NCI-H774 (cell line): ENCODE measurements around the gene STAG3.

ENCODE experiments used
- DNase-seq: peaks from one replicate; lab custom pipeline; 2025; lab: John Stamatoyannopoulos, UW

The STAG3 gene

DNA sequence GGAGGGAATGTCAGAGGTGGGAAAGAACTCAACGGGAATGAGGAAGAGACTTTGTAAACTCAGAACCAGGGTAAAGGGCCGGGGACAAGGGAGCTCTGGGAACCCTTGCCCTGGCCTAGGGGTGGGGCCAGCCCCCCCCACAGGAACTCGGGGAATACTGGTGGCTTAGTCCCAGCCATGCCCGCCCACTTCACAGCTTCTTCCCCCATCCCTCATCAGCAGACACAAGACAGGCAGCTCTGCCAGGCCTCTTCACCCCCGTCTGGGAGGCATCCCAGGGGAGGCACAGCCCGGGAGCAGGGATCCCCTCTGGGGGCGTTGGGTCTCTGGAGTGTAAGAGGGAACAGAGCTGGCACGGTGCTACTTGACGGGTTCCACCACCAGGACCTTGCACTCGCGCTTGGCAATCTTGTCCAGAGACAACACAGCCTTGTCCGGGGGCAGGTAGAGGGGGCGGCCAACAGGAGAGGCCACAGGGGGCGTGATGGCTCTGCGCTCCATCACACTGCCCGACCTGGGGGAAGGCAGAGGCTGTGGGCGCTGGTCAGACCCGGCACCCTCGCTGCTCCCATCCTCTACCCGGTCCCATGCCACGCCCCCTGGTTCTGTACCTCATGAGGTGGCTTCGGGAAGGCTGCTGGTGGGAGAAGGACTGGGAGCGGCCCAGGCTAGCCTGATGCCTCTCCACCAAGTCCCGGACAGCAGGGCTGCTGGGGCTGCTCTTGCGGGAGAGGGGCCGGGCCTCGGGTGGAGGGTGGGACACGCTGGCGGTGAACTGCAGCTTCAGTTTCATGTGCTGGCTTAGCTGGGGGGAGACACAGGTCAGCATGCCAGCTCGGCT, 22.8 kb upstream of the STAG3 start:
- DNase-seq = no peak

DNA sequence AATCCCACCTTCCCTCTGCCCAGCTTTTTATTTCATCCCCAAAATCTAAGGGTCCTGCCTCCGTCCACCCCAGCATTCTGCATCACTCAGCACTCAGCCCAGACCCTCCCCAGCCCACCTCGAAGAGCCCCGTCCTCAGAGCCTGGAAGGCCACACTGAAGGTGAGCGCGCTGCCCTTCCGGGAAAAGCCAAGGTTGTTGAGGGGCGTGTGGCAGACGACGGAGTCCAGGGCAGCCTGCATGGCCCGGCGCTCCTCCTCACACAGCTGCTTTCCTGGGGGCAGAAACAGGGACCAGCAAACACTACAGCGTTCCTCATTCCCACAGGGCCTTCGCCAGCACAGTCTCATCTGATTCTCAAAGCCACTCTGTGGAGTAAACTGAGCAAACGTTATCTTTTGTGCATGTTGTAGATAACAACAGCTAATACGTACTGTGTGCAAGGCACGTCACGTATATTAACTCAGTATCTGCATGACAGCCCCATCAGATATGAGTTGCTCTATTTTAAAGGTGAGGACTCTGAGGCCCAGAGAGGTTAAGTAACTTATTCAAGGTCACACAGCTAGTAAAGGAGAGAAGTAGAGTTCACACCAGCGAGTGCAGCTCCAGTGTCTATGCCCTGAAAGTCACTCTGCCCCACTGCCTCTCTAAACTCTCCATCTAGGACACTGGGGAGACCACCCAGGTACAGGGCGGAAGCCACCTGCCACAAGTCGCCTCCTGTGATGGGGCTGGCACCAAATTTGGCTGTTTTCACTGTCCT, 22.0 kb upstream of the STAG3 start:
- no peak for DNase-seq

- DNase-seq = no peak
These were observed 21.2 kb upstream of the STAG3 start for GRCh38 chr7:100156331-100157068.

- DNase-seq = no peak
These were observed 20.7 kb upstream of the STAG3 start for GRCh38 chr7:100157069-100157333.

- DNase-seq = no peak
These were observed 20.1 kb upstream of the STAG3 start for GRCh38 chr7:100157334-100158228.

DNA sequence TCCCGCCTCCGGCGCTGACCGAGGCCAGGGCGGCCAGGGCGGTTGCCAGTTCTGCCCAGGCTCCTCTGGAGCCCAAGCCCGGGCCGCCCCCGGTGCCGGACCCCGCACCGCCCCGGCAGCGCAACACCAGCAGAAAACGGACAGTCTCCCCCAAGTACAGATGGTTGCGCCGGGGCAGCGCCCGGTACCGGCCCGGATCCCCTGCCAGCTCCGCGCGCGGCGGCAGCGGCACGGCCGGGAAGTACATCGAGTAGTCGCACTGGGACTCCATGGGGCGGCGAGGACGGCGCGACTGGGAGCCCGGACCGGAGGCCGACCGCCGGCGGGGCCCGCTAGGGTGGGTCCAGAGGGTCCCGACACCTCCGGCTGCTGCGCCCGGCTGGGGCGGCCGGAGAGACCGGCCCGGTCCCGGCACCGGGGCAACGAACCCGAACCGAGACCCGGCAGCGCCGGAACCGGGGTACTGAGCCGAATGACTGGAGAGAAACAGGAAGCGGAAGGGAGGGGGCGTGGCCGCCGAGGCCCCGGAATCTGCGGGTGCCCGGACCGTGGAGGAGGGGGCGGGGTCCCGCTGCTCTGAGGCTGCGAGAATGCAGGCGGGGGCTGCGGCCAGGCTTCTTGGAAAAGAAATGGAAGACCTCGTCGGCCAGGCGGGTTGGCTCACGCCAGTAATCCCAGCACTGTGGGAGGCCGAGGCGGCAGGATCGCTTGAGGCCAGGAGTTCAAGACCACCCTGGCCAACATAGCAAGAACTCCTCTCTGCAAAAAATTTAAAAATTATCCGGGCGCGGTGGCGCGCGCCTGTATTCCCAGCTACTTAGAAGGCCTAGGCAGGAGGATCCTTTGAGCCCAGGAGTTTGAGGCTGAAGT, 19.3 kb upstream of the STAG3 start, which contains the start of gene TRAPPC14:
Gene TRAPPC14, minus strand, starts transcription at position 495 of the 870 bp plus-strand sequence. Its CDS starts 224 bp downstream, at position 271.
- peak; percentile 68 for DNase-seq

DNA sequence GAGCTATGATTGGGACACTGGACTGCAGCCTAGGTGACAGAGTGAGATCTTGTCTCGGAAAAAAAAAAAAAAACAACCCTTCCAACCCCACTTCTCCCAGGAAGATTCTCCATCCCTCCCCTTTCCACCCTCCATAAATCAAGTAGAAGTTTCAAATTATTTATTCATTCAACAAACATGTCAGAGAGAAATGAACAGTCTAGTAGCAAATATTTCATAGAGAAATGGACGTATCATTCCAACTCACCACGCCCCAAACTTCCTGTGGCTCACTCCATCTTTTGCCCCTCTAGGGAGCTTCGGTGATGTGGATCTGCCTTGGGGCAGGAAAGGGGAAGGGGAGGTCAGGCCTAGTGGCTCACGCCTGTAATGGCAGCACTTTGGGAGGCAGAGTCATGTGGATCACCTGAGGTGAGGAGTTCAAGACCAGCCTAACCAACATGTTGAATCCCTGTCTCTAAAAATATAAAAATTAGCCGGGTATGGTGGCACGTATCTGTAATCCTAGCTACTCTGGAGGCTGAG, 18.6 kb upstream of the STAG3 start:
- DNase-seq = no peak

GRCh38 chr7:100160067-100160466, 17.7 kb upstream of the STAG3 start:
- DNase-seq = no peak

DNA sequence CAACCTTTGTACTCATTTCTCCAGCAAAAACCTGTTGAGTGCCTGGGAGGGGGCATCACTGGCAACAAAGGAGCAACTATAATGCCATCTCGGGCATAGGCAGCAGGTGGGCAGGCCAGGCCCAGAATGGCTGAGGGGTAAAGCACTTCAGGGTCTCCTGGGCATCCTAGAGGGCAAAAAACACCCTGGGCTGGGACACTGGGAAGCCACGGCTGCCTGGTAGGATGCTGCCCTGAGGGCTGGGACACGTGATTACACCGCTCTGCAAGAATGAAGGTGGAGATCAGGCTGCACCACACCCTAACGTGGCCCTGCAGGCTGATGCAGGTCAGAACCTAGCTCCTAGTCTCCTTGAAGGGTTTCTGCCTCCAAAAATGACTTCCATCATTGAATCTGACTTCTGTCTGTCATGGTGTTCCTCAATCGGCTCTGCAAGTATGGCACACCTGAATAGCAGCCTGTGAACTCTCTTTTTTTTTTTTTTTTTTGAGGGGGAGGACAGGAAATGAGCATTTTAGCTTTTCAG, 14.6 kb upstream of the STAG3 start:
- DNase-seq = no peak

GRCh38 chr7:100163871-100164270, 13.8 kb upstream of the STAG3 start:
- DNase-seq = no peak

- DNase-seq = no peak
These were observed 11.3 kb upstream of the STAG3 start for GRCh38 chr7:100166317-100166940.

DNA sequence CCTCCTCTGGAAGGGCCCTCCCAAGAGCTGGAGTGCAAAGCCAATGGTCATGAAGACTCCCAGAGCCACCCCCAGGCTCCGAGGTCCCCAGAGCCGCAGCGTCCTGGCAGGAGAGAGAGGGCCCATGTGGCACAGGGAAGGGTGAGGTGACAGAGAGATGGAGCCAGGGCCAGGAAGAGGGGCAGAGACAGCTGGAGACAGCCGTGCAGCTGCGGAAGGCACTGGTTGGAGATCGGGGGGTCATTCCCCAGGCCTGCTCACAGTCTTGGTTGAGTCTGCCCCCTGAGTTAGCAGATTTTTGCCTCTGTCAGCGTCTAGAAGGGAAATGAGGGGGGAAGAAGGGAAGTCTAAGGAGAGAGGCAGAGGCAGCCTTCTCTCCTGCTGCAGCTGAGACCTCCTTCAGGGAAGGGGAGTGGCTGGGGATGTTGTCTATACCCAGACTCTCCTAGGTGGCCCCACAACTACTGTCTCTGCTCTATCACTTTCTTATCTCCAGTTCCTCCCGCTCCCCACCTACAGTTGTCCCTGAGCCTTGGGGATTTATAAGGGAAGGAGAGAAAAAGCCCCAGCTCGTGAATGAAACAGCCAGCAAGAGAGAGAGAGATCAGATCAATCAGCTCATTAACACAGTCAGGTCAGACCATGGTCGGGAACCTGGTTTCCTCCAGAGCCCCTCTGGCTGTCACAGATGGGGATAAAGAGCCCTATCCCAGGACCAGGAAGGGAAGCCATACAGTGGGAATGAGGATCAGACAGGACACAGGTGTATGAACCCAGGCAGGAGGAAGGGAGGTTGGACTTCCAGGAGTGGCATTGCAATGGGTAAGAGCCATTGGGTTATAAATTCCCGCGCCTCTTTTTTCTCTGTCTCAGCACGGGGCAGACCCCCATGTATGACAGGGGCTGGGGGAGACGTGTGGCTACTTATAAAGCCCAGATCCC, 10.5 kb upstream of the STAG3 start:
- no peak for DNase-seq

- DNase-seq = no peak
These were observed 9.8 kb upstream of the STAG3 start for GRCh38 chr7:100167912-100168323.

GRCh38 chr7:100169147-100169850, 8.4 kb upstream of the STAG3 start:
- DNase-seq = no peak

DNA sequence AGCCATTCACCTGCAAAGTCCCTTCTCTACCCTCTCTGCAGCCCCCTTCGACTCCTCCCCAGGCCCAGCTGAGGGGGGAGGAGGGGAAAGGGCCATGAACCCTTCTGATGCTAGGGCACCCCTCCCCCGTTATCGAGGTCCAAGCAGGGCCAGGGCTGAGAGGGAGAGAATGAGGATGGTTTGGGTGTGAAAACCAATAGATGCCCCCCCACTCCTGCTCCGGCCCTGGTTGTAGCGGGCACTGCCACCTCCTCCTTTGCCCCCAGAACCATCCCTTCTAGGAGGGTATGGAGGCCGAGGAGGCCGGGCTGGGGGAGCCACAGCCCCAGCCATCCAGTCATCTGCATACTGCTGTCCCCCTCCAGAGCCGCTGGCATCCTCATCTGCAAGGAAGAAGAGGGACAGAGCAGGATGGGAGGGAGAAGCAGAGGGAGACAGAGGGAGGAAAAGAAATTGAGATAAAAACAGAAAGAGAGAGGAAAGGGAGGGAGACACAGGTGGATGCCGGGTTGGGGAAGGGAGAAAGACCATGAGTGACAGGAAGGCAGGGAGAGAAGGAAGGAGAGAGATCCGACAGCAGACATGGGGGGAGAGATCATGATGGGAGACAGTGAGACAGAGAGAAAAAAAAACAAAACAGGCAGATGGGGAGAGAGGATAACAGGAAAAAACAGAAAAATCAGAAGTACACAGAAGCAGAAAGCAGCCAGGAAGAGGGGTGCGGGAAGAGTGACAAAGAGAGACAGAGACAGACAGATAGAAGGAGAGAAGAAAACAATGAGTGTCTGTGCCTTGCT, 7.4 kb upstream of the STAG3 start:
- no peak for DNase-seq

- no peak for DNase-seq
These were observed 6.5 kb upstream of the STAG3 start for GRCh38 chr7:100171087-100171681.

GRCh38 chr7:100171840-100172239, 5.9 kb upstream of the STAG3 start:
- no peak for DNase-seq
